GM19239 (cell line): ENCODE data around the gene PTGER2.

ENCODE experiments used
- DNase-seq: peaks from one replicate; pipeline ENCODE4 v3.0.0; 2011; ENCODE audit warnings: low spot score; ENCODE audit not compliant: insufficient read length
- FAIRE-seq: peaks from 2 replicates; lab custom pipeline; 2011; peaks lifted over from hg19 to GRCh38; lab: Jason Lieb, UNC

The PTGER2 gene

GRCh38 chr14:52313903-52314594 is at the start of gene PTGER2:
TSS of gene PTGER2 (plus strand) at chr14:52314312. CDS start at chr14:52314549, 237 bp downstream.
- FAIRE-seq (peak; percentile 47), DNase-seq (no peak)

- peak; percentile 44 for DNase-seq
- FAIRE-seq = peak; percentile 21
These were observed 48.9 kb upstream of the PTGER2 start for GRCh38 chr14:52265253-52265652.

- DNase-seq (no peak), FAIRE-seq (no peak)
These were observed 47.9 kb upstream of the PTGER2 start for GRCh38 chr14:52266179-52266578.

GRCh38 chr14:52266782-52267181 is 47.3 kb upstream of the PTGER2 start:
- no peak for DNase-seq
- FAIRE-seq = no peak

GRCh38 chr14:52267501-52268278 is 46.4 kb upstream of the PTGER2 start, which contains the start of gene PTGDR:
TSS of gene PTGDR (plus strand) at chr14:52267698. CDS start at chr14:52267815, 117 bp downstream.
- DNase-seq (no peak), FAIRE-seq (no peak)

- no peak for FAIRE-seq
- DNase-seq = no peak
These were observed 45.6 kb upstream of the PTGER2 start for GRCh38 chr14:52268279-52269061.

GRCh38 chr14:52269100-52269499 is 45.0 kb upstream of the PTGER2 start:
- DNase-seq (no peak), FAIRE-seq (no peak)

- DNase-seq = no peak
- FAIRE-seq = no peak
These were observed 44.1 kb upstream of the PTGER2 start for GRCh38 chr14:52269982-52270381.

GRCh38 chr14:52271538-52271937 is 42.6 kb upstream of the PTGER2 start:
- no peak for FAIRE-seq
- DNase-seq = no peak

GRCh38 chr14:52272375-52272774 is 41.7 kb upstream of the PTGER2 start:
- no peak for DNase-seq
- no peak for FAIRE-seq

- no peak for FAIRE-seq
These were observed 38.7 kb upstream of the PTGER2 start for GRCh38 chr14:52275372-52275771.

GRCh38 chr14:52277552-52277951 is 36.6 kb upstream of the PTGER2 start:
- FAIRE-seq (no peak), DNase-seq (no peak)

More at GRCh38 chr14:52275372-52275771, 38.7 kb upstream of the PTGER2 start:
- no peak for DNase-seq

- FAIRE-seq (no peak), DNase-seq (no peak)
These were observed 34.7 kb upstream of the PTGER2 start for GRCh38 chr14:52279408-52279807.

- DNase-seq = no peak
- FAIRE-seq = no peak
These were observed 31.0 kb upstream of the PTGER2 start for GRCh38 chr14:52283099-52283498.

- FAIRE-seq (no peak), DNase-seq (no peak)
These were observed 27.2 kb upstream of the PTGER2 start for GRCh38 chr14:52286661-52287649.

- DNase-seq = no peak
- FAIRE-seq = no peak
These were observed 17.7 kb upstream of the PTGER2 start for GRCh38 chr14:52296378-52296777.

GRCh38 chr14:52298795-52299194 is 15.3 kb upstream of the PTGER2 start:
- DNase-seq (no peak), FAIRE-seq (no peak)

- peak; percentile 28 for DNase-seq
- peak; percentile 75 for FAIRE-seq
These were observed 14.3 kb upstream of the PTGER2 start for GRCh38 chr14:52299692-52300278.

GRCh38 chr14:52303236-52303635 is 10.9 kb upstream of the PTGER2 start:
- FAIRE-seq = no peak

More at GRCh38 chr14:52303236-52303635, 10.9 kb upstream of the PTGER2 start:
- no peak for DNase-seq
